HepG2 (cell line): ENCODE measurements around the gene GUCY1B1. TPM values are rescaled to one million over a fixed set of nuclear protein-coding genes. Genes with fewer than 3 reads are reported as not detected.

Experiments used
- ATAC-seq: fragments of 200-7000 bp; cut with Tn5 transposase; 3 replicates; pipeline ENCODE4 v1.9.1; 2020; ENCODE audit warnings: mild to moderate bottlenecking, moderate library complexity
- BruUV-seq: library from RNA; stranded (reverse); fragments of 400-500 nt; replicated peaks from 2 replicates; lab custom pipeline; 2021; lab: Mats Ljungman, UMichigan
- CTCF ChIA-PET: fragments of 300-600 bp; formaldehyde crosslinking; extraction: SDS; loops from one replicate; lab custom pipeline; 2021; ENCODE audit warnings: low total read pairs, inconsistent platforms, low intra/inter-chr PET ratio; lab: Yijun Ruan, JAX
- POLR2A ChIA-PET: fragments of 350-600 bp; sonication (Branson Sonifier 250); formaldehyde crosslinking; loops from one replicate; lab custom pipeline; 2020; ENCODE audit warnings: antibody characterized with exemption, inconsistent platforms; lab: Yijun Ruan, JAX
- DNase-seq: peaks from one replicate; pipeline ENCODE4 v3.0.0-alpha.2; 2015; ENCODE audit warnings: low spot score
- FAIRE-seq: peaks from 3 replicates; lab custom pipeline; 2011; peaks lifted over from hg19 to GRCh38; lab: Jason Lieb, UNC
- H2AFZ ChIP-seq: one replicate; pipeline ENCODE4 v1.6.1; 2011; ENCODE audit warnings: low read length, inconsistent platforms
- H3K27ac ChIP-seq: fragments of 300-600 bp; 3 replicates; pipeline ENCODE4 v1.8.0; 2011; ENCODE audit warnings: mixed run types, mild to moderate bottlenecking, mixed read lengths, low read length, inconsistent platforms; ENCODE audit not compliant: insufficient read depth; ENCODE audit errors: extremely low read length
- H3K27me3 ChIP-seq, 2 experiments: fragments of 200-600 bp in 1 of 2; 2 replicates in 1 of 2; 3 replicates in 1 of 2; pipeline versions ENCODE4 v1.6.0 to v1.8.0; 2011; ENCODE audit warnings: low read length in 2 of 2, mild to moderate bottlenecking in 2 of 2, moderate library complexity in 2 of 2, inconsistent platforms in 1 of 2; ENCODE audit not compliant: insufficient read depth in 2 of 2, control insufficient read depth in 1 of 2
- H3K36me3 ChIP-seq, 2 experiments: fragments of 200-600 bp in 1 of 2; replicated peaks in 1 of 2; 2 replicates in 1 of 2; 3 replicates in 1 of 2; pipeline versions ENCODE4 v1.5.1 to v1.8.0; 2011; ENCODE audit warnings: low read length in 2 of 2, inconsistent platforms in 1 of 2; ENCODE audit not compliant: insufficient read depth in 2 of 2, control insufficient read depth in 1 of 2
- H3K4me1 ChIP-seq: 2 replicates; pipeline ENCODE4 v1.5.1; 2012; ENCODE audit warnings: low read length, inconsistent platforms; ENCODE audit not compliant: insufficient read depth
- H3K4me2 ChIP-seq: 2 replicates; pipeline ENCODE4 v1.6.0; 2011; ENCODE audit warnings: low read depth, low read length, inconsistent platforms
- H3K4me3 ChIP-seq, 3 experiments: fragments of 200-600 bp in 1 of 3; sonication (generic), shearing (Covaris generic) in 1 of 3; replicated peaks in 1 of 3; 2 replicates each; pipeline ENCODE4 v1.5.1; 2011 to 2016; ENCODE audit warnings: low read length in 3 of 3, inconsistent platforms in 2 of 3, low read depth in 2 of 3, mild to moderate bottlenecking in 2 of 3, control low read depth in 1 of 3, mixed read lengths in 1 of 3; ENCODE audit not compliant: insufficient read depth in 1 of 3
- H3K79me2 ChIP-seq: one replicate; pipeline ENCODE4 v1.6.1; 2011; ENCODE audit warnings: low read length, inconsistent platforms; ENCODE audit not compliant: insufficient read depth
- H3K9ac ChIP-seq: 2 replicates; pipeline ENCODE4 v1.6.0; 2011; ENCODE audit warnings: mild to moderate bottlenecking, low read depth, low read length, inconsistent platforms; ENCODE audit not compliant: insufficient read depth
- H3K9me3 ChIP-seq: 2 replicates; pipeline ENCODE4 v1.5.1; 2012; ENCODE audit warnings: mild to moderate bottlenecking, low read length
- H4K20me1 ChIP-seq: 2 replicates; pipeline ENCODE4 v1.6.0; 2011; ENCODE audit warnings: inconsistent platforms, mild to moderate bottlenecking, low read length, moderate library complexity; ENCODE audit not compliant: insufficient read depth
- HMG20B ChIP-seq: conservative IDR thresholded peaks from 2 replicates; pipeline ENCODE4 v1.6.1; 2016; ENCODE audit warnings: missing genetic modification reagents, missing compliant biosample characterization
- RXRB ChIP-seq: IDR thresholded peaks from 2 replicates; pipeline ENCODE4 v1.6.1; 2016; ENCODE audit warnings: borderline replicate concordance, missing genetic modification reagents, missing compliant biosample characterization
- SKIL ChIP-seq: sonication (generic); formaldehyde crosslinking; IDR thresholded peaks from 2 replicates; pipeline ENCODE4 v1.8.0; 2022; ENCODE audit warnings: missing genetic modification reagents, mild to moderate bottlenecking, moderate library complexity, borderline replicate concordance
- TCF7 ChIP-seq: sonication (generic); IDR thresholded peaks from 2 replicates; pipeline ENCODE4 v1.6.1; 2016; ENCODE audit warnings: antibody characterized with exemption, low read depth
- ZBTB8A ChIP-seq: sonication (generic); formaldehyde crosslinking; IDR thresholded peaks from 2 replicates; pipeline ENCODE4 v1.4.0; 2020; ENCODE audit warnings: mild to moderate bottlenecking, low read depth, missing genetic modification reagents, borderline replicate concordance
- whole genome bisulfite sequencing: methylation state at CpG from one replicate; pipeline ENCODE4 v1.1.6; 2017; ENCODE audit warnings: low lambda C conversion rate; 5-methylcytosine and 5-hydroxymethylcytosine counted together
- in situ Hi-C: cut with HindIII; loops from 2 replicates; pipeline ENCODE4 v1.10.0; 2017; ENCODE audit warnings: low pct_unique_long_range_greater_than_20kb; ENCODE audit not compliant: extremely low pct_ligation_motif_present
- intact Hi-C: fragments of 100-400 bp; cut with micrococcal nuclease; formaldehyde crosslinking; loops from one replicate; pipeline ENCODE4 v1.10.0; 2022; ENCODE audit not compliant: unreplicated experiment
- polyA plus RNA-seq, 8 experiments: library from polyadenylated mRNA; depleted of rRNA in 3 of 8; stranded (reverse) in 7 of 8; unstranded in 1 of 8; fragments of >200 nt; fragmentation: Illumina TruSeq in 4 of 8; extraction: Trizol in 4 of 8; gene quantifications; 2 replicates each; pipeline versions ENCODE4 v1.2.1 to v1.2.3, GENCODE V29; 2011 to 2016; ENCODE audit warnings: low read depth in 4 of 8, missing spikeins in 1 of 8, mixed read lengths in 1 of 8; ENCODE audit not compliant: insufficient read depth in 1 of 8
- total RNA-seq, 5 experiments: library from RNA; depleted of rRNA; stranded (reverse); fragments of >200 nt; fragmentation: Illumina TruSeq; extraction: Trizol; gene quantifications; 2 replicates each; pipeline ENCODE4 v1.2.3, GENCODE V29; 2016; ENCODE audit warnings: low read depth in 1 of 5

Gene GUCY1B1
- total and polyA plus RNA-seq, 2 of the 13 experiments (the other 11 are each of a cell fraction or from before 2014, with no cell fraction given) = not detected

GRCh38 chr4:155741546-155741945 lies 17.3 kb upstream of the GUCY1B1 start:
- no peak for ATAC-seq

More at GRCh38 chr4:155741546-155741945, 17.3 kb upstream of the GUCY1B1 start:
- Histone ChIP-seq H3K4me3 (no peak overlapping the region), H3K4me2 (no peak overlapping the region), H3K4me1 (no peaks in the 10 kb centered on the region), H3K27ac (no peak overlapping the region), H4K20me1 (no peaks in the 10 kb centered on the region), H3K36me3 (no peaks in the 10 kb centered on the region), H3K27me3 (no peaks in the 10 kb centered on the region; a peak in 1 of 5 replicates), H3K79me2 (no peaks in the 10 kb centered on the region), H3K9me3 (no peaks in the 10 kb centered on the region), H2AFZ (no peak overlapping the region), H3K9ac (no peak overlapping the region)
- POLR2A ChIA-PET = no interaction called here
- CTCF ChIA-PET = no interaction called here
- FAIRE-seq (no peak), DNase-seq (no peak)
- TF ChIP-seq ZBTB8A (CRISPR knock-in tag) (no peak), SKIL (no peak), TCF7 (no peak), RXRB (CRISPR knock-in tag) (no peak), HMG20B (CRISPR knock-in tag) (no peak)
- intact Hi-C loops = no loop called here
- no TSS peak for BruUV-seq
- in situ Hi-C loops = no loop called here
- WGBS = 0% methylated on average over 1 of the region's 1 CpG
